GM10248 (cell line): Measurements from ENCODE around the gene BCL6B.

ENCODE experiments used
- CTCF ChIA-PET: fragments of 300-600 bp; sonication (Branson Sonifier 250); formaldehyde crosslinking; extraction: SDS; loops from one replicate; lab custom pipeline; 2021; ENCODE audit warnings: antibody characterized with exemption; lab: Yijun Ruan, JAX
- POLR2A ChIA-PET: fragments of 350-650 bp; sonication (Branson Sonifier 250); formaldehyde crosslinking; extraction: SDS; loops from one replicate; lab custom pipeline; 2020; ENCODE audit warnings: antibody characterized with exemption; lab: Yijun Ruan, JAX
- DNase-seq: peaks from one replicate; pipeline ENCODE4 v3.0.0; 2012; ENCODE audit errors: extremely low spot score
- TF ChIP-seq, protein P1 (sequence below): IDR thresholded peaks from 2 replicates; pipeline ENCODE4 v1.5.1; 2012; ENCODE audit warnings: mild to moderate bottlenecking, low read depth; ENCODE audit errors: extremely low read depth, missing control alignments, control extremely low read depth

The BCL6B gene

DNA sequence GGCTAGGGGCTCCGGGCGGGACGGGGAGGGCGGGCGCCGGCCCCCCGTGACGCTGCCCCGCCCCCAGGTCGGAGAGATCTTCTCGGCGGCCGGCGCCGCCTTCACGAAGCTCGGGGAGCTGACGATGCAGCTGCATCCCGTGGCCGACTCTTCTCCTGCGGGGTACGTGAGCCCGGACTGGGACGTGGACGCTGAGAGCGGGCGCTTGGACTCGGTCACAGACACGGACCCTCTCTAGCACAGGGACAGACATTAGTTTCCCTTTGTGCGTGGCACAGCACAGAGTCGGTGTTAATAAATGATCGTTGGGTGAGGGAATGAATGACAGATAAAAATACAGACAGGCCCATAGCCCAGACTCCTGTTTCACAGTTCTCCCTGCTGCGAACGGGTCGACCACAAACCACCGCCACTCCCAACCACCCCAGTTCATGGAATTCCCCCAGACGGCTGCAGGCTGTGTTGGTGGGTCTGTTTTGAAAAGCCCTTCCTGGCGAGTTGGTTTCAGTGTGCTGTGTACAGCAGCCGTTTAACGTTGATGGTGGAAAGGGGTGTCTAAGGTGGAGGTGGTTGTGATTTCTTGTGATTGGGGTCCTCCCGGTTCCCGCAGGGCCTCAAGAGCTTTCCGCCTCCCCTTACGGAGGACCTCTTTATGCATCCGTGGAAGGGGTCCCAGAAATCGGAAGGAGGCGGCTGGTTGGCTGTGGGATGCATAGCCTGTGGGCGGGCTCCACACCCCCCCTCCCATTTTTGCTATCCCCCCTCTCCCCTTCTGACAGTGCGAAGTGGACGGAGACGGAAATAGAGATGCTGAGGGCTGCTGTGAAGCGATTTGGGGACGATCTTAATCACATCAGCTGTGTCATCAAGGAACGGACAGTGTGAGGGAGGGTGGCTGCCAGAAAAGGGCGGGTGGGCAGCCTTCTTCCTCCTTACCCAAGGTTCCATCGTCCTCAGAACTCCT lies 7.6 kb upstream of the BCL6B start:
- ChIA-PET CTCF (interaction anchor here (0.6 to 2.3 kb wide), 8 partner anchors 11 to 172 kb away, joined by 3 to 15 read pairs (median 6); no protein-coding TSS in a partner anchor), POLR2A (interaction anchor here (0.6 to 1.0 kb wide), 3 partner anchors 8 to 206 kb away, joined by 3 to 5 read pairs (median 3); no protein-coding TSS in a partner anchor)
- DNase-seq = peak; percentile 52
- TF ChIP-seq, protein P1, sequence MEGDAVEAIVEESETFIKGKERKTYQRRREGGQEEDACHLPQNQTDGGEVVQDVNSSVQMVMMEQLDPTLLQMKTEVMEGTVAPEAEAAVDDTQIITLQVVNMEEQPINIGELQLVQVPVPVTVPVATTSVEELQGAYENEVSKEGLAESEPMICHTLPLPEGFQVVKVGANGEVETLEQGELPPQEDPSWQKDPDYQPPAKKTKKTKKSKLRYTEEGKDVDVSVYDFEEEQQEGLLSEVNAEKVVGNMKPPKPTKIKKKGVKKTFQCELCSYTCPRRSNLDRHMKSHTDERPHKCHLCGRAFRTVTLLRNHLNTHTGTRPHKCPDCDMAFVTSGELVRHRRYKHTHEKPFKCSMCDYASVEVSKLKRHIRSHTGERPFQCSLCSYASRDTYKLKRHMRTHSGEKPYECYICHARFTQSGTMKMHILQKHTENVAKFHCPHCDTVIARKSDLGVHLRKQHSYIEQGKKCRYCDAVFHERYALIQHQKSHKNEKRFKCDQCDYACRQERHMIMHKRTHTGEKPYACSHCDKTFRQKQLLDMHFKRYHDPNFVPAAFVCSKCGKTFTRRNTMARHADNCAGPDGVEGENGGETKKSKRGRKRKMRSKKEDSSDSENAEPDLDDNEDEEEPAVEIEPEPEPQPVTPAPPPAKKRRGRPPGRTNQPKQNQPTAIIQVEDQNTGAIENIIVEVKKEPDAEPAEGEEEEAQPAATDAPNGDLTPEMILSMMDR = no peak

DNA sequence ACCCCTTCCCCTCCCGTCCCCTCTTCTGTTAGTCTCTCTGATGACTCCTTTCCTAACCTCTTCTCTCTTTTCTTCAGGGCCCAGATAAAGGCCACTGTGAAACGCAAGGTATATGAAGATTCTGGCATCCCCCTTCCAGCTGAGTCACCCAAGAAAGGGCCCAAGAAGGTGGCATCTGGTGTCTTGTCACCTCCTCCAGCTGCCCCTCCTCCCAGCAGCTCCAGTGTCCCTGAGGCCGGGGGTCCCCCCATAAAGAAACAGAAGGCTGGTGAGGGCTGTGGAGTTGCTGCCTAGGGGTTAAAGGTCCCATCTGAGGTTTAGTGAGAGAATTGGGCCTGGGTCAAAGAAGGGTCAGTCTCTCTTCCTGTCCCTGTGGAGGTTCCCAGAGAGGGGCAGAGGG lies 6.4 kb upstream of the BCL6B start:
- ChIA-PET POLR2A (no interaction called here), CTCF (interaction anchor here (1.0 to 2.3 kb wide), 8 partner anchors 13 to 174 kb away, joined by 3 to 15 read pairs (median 4); partner anchors contain the start of gene SLC16A13)

DNA sequence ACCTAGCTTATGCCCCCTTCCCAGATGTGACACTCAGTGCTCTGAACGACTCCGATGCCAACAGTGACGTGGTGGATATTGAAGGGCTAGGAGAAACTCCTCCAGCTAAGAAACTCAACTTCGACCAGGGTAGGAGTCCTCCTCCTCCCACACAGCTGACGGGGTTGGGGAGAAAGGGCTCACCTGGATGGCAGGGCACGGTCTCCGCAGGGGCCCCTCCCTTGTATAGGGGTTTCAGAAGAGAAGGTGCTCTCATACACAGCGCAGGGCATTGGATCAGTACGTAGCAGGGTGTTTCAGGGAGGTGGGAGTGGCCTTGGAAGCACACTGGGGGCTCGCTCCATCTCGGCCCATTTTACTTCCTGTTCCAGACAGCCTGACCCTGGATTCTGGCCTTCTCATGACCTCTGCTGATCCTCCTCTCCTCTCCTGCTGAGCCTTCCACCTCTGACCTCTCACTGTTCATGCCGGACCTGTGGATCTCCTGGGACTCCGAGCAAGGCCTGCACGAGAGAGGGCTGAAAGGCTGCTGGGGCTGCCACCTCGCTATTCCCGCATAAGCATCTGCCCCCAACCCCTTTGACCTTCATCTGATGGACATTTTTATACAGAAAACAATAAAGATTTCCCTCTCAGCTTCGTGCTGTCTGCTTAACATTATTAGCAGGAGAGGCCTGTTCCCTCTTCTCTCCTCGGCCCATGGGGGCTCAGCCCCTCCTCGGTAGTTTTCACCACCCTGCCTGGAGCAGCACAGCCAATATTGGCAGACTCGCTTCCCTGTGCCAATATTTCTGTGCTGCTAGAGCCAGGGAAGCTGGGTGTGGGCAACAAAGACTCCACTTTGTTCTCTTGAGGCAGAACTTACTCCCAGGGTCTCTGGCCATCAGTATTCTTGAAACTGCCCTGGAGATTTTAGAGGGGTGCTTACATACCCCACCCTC lies 5.7 kb upstream of the BCL6B start:
- ChIA-PET POLR2A (no interaction called here), CTCF (interaction anchor here (1.0 to 2.3 kb wide), 8 partner anchors 13 to 174 kb away, joined by 3 to 10 read pairs (median 4); partner anchors contain the start of gene SLC16A13)
- TF ChIP-seq, protein P1 = no peak
- no peak for DNase-seq

More for the DNA sequence above, 6.4 kb upstream of the BCL6B start:
- TF ChIP-seq, protein P1 = no peak
- DNase-seq = no peak

DNA sequence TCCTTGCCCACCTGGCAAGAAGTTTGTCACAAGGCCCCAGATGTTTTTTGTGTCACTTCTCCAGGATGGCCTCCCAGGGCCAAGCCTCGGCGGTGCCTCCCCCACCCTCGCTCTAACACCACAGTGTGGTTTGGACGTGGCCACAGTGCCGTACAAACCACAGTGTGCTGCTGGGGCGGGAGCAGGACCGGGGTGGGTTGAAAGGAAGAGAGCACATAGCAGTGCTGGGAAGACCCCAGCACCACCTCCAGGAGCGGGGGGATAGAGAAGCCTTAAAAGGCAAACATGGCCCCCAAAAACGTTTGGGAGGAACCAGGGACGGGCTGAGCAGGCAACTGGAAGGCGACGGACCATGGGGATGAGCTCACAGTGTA lies 5.0 kb upstream of the BCL6B start:
- DNase-seq = no peak
- ChIA-PET POLR2A (no interaction called here), CTCF (interaction anchor here (1.9 kb wide), 1 partner anchor 13 kb away, joined by 7 read pairs; no protein-coding TSS in a partner anchor)
- TF ChIP-seq, protein P1 = no peak

DNA sequence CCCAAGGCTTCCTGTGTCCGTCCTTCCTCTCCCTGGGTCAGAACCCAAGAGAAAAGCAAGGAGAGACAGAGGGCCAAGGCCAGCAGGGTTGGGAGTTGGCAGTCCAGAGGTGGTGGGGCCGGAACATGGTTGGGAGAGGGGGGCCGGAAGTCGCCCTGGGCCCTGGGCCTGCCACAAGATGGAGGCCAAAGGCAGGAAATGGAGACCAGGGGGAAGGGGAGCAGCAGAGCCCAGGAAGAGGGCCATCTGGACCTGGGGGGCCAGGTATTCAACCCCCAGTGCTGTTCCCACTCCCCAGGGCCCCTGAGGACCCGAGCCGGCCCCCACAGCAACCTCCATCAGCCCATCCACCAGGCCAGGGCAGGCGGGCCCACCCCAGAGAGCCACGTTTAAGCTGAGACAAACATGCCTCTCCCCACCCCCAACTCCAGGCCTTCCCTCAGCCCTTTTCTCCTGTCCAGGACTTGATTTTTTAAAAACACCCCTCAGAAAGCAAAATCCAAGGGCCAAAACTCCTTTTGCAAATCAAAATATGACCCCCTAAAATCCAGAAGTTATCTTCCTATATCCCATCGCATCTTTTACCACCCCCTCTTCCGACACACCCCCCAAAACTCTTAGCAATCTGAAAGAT lies 4.4 kb upstream of the BCL6B start:
- ChIA-PET POLR2A (no interaction called here), CTCF (interaction anchor here (1.9 kb wide), 1 partner anchor 14 kb away, joined by 7 read pairs; no protein-coding TSS in a partner anchor)
- DNase-seq = no peak
- TF ChIP-seq, protein P1 = no peak
